Ammon's horn (tissue), 1 donor: ENCODE data around the gene EDC4.
"Not testable (repeated sequence)": the region's sequence is repeated elsewhere in the genome, so short reads cannot be mapped to it uniquely, and the experiment has no call there.

Experiments
- DNase-seq: peaks from one replicate; pipeline ENCODE4 v3.0.0-alpha.2; 2016; ENCODE audit warnings: low spot score

The EDC4 gene

GRCh38 chr16:67914758-67915495 lies 42.1 kb downstream of the EDC4 start:
- DNase-seq, result no peak

GRCh38 chr16:67915496-67915769 lies 42.6 kb downstream of the EDC4 start:
- DNase-seq, result not testable (repeated sequence)

GRCh38 chr16:67915831-67916723 lies 43.2 kb downstream of the EDC4 start:
- DNase-seq, result peak; percentile 1

GRCh38 chr16:67917140-67917851 lies 44.4 kb downstream of the EDC4 start:
- DNase-seq, result peak; percentile 80

- peak; percentile 41 for DNase-seq
These were observed 45.0 kb downstream of the EDC4 start for GRCh38 chr16:67917852-67918236.

- DNase-seq, result peak; percentile 2
These were observed 46.9 kb downstream of the EDC4 start for GRCh38 chr16:67919622-67920221.

GRCh38 chr16:67922221-67922620 lies 49.4 kb downstream of the EDC4 start:
- no peak for DNase-seq

GRCh38 chr16:67922740-67923139 lies 49.9 kb downstream of the EDC4 start:
- no peak for DNase-seq

- DNase-seq, result no peak
These were observed 50.7 kb downstream of the EDC4 start for GRCh38 chr16:67923414-67924116.

- no peak for DNase-seq
These were observed 51.5 kb downstream of the EDC4 start for GRCh38 chr16:67924140-67924906.

GRCh38 chr16:67926181-67926750 lies 53.4 kb downstream of the EDC4 start:
- peak; percentile 74 for DNase-seq

GRCh38 chr16:67927131-67927941 lies 54.5 kb downstream of the EDC4 start:
- DNase-seq, result no peak

- no peak for DNase-seq
These were observed 55.3 kb downstream of the EDC4 start for GRCh38 chr16:67928147-67928546.

- DNase-seq, result peak; percentile 90
These were observed 55.9 kb downstream of the EDC4 start for GRCh38 chr16:67928561-67929364.

GRCh38 chr16:67930191-67930590 lies 57.3 kb downstream of the EDC4 start:
- DNase-seq, result no peak

- no peak for DNase-seq
These were observed 57.9 kb downstream of the EDC4 start for GRCh38 chr16:67930678-67931211.
